ENCODE measurements around the gene SHISA9.

The SHISA9 gene

GRCh38 chr16:12925026-12925800, 23.8 kb downstream of the SHISA9 start:
- no peak overlapping the region for H3K27ac ChIP-seq
- TF ChIP-seq CTCF (IDR thresholded peaks at IDR 0.05) (no peak), ZFX (IDR thresholded peaks at IDR 0.05; ENCODE audit: borderline replicate concordance) (no peak)

- TF ChIP-seq CTCF (IDR thresholded peaks at IDR 0.05), result no peak
- no peak for TF ChIP-seq ZFX (IDR thresholded peaks at IDR 0.05; ENCODE audit: borderline replicate concordance)
- H3K27ac ChIP-seq, result no peak overlapping the region
Observed at GRCh38 chr16:12927591-12927990, 26.2 kb downstream of the SHISA9 start.

- H3K27ac ChIP-seq, result no peak overlapping the region
- TF ChIP-seq CTCF (IDR thresholded peaks at IDR 0.05), result no peak
- TF ChIP-seq ZFX (IDR thresholded peaks at IDR 0.05; ENCODE audit: borderline replicate concordance), result no peak
Observed at GRCh38 chr16:12930881-12931280, 29.5 kb downstream of the SHISA9 start.

- H3K27ac ChIP-seq, result no peak overlapping the region
- no peak for TF ChIP-seq CTCF (IDR thresholded peaks at IDR 0.05)
- no peak for TF ChIP-seq ZFX (IDR thresholded peaks at IDR 0.05; ENCODE audit: borderline replicate concordance)
Observed at GRCh38 chr16:12936391-12936790, 35.0 kb downstream of the SHISA9 start.

GRCh38 chr16:12941896-12942295, 40.5 kb downstream of the SHISA9 start:
- no peak overlapping the region for H3K27ac ChIP-seq
- TF ChIP-seq ZFX (IDR thresholded peaks at IDR 0.05; ENCODE audit: borderline replicate concordance), result no peak
- no peak for TF ChIP-seq CTCF (IDR thresholded peaks at IDR 0.05)

GRCh38 chr16:12942861-12943260, 41.5 kb downstream of the SHISA9 start:
- TF ChIP-seq CTCF (IDR thresholded peaks at IDR 0.05) (no peak), ZFX (IDR thresholded peaks at IDR 0.05; ENCODE audit: borderline replicate concordance) (no peak)

GRCh38 chr16:12944300-12944699, 42.9 kb downstream of the SHISA9 start:
- no peak overlapping the region for H3K27ac ChIP-seq
- TF ChIP-seq CTCF (IDR thresholded peaks at IDR 0.05) (no peak), ZFX (IDR thresholded peaks at IDR 0.05; ENCODE audit: borderline replicate concordance) (no peak)

More at GRCh38 chr16:12942861-12943260, 41.5 kb downstream of the SHISA9 start:
- no peak overlapping the region for H3K27ac ChIP-seq

Measured in 22Rv1 (cell line).